OCI-LY1 (cell line): ENCODE results near the gene TBC1D30.

Experiments used
- CTCF ChIP-seq: fragments of 200-600 bp; sonication (generic), shearing (Covaris generic); IDR thresholded peaks from 2 replicates; pipeline ENCODE4 v1.5.1; 2017; ENCODE audit warnings: mild to moderate bottlenecking, antibody characterized with exemption, low read length, moderate library complexity, mixed read lengths
- EZH2 ChIP-seq: fragments of 200-600 bp; sonication (generic), shearing (Covaris generic); IDR thresholded peaks from 2 replicates; pipeline ENCODE4 v1.8.0; 2017; ENCODE audit warnings: borderline replicate concordance, mixed run types, mild to moderate bottlenecking, antibody characterized with exemption, low read length, moderate library complexity, mixed read lengths

GRCh38 chr12:64860446-64860998 is 36.1 kb downstream of the TBC1D30 start:
- TF ChIP-seq CTCF (no peak), EZH2 (no peak)
